Ureter (tissue), 1 donor: Measurements from ENCODE around the gene ABHD12. TPM values are rescaled to one million over a fixed set of nuclear protein-coding genes. Genes with fewer than 3 reads are reported as not detected.

Experiments
- DNase-seq: peaks from one replicate; pipeline ENCODE4 v3.0.0-alpha.2; 2020; ENCODE audit warnings: low spot score
- total RNA-seq: library from RNA; stranded (reverse); gene quantifications from one replicate; pipeline ENCODE4 v1.2.4, GENCODE V29; 2023
- donor health status: DM: yes; HTN: yes; CAD: no.

ABHD12 gene
- total RNA-seq, 1 donor from 2014 or later, result 105 TPM

- no peak for DNase-seq
Measured at GRCh38 chr20:25257756-25258475, 132.7 kb downstream of the ABHD12 start.

GRCh38 chr20:25257130-25257529 is 133.5 kb downstream of the ABHD12 start:
- no peak for DNase-seq

DNA sequence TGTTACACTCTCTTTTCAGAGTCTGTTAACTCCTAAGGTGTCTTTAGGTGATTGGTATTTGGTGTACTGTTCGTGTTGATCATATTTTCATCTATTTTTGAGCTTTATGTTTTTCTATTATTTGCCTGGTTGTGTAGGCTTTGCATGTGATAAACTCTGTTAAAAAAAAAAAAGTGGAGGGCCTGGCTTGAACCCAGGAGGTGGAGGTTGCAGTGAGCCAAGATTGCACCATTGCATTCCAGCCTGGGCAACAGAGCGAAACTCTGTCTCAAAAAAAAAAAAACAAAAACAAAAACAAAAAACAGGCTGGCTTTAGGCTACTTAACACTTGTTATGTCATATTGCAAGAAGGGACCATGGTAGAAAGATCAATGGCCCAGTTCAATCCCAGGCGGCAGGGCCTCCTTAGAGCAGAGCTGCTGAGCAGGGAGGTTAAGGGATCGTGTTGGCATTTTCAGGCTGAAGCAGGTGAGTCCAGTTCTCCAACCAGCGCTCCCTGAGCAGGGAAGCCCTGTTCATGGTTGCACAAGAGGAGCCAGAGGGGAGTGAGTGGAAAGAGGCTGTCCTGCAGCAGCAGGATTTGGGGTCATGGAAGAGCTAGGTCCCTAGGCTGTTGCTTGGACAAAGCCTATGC is 134.3 kb downstream of the ABHD12 start:
- DNase-seq, result no peak

DNA sequence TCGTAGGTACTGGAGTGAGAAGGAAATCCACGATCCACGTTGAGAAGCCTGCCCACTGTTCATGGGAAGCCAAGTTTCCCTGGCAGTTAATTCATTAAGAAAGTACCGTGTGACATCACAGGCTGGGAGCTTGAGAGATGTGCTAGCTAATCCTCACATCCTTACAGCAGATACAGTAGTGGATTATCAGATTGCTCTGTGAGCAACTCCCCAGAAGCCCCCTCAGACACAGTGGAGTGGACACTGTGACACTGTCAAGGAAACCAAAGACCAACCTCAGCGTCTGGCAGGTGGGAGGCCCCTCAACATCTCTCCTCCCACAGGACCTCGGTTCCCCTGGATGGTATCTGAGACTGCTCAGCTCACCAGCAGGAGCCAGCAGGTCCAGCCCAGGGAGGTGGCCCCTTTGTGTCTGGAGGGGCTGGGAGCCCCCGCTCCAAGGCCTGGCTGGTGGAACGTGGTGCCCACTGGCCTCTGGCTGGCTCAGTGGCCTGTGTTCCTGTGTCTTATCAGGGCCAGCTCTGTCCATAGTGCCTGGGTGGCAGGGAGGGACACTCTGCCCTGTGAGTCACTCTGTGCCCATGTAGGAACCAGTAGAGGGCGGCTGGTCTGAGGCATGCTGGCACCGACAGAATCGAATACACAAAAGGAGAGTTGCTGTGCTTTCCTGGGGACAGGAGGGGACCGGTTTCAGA is 135.5 kb downstream of the ABHD12 start:
- peak; percentile 75 for DNase-seq

DNA sequence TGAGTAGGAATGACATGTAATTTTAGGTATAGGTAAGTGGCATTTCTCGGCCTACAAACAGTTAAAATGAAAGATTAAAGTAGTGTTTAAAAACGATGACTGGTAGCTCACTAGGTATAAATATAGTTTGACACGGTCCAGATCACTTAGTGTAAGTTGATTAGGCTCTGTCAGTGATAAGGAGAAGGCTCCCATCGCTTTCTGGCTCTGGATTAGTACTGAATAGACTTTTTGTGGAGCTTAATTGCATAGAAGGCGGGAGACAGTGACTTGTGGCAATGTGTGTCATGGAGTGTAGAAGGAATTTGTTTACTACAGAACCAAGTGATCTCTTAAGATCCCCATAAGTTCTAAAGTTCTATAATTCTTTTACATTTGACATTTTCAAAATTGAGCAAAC is 136.1 kb downstream of the ABHD12 start:
- DNase-seq, result no peak

GRCh38 chr20:25253606-25254275 is 136.9 kb downstream of the ABHD12 start:
- DNase-seq, result peak; percentile 33

GRCh38 chr20:25252686-25253421 is 137.8 kb downstream of the ABHD12 start:
- DNase-seq, result peak; percentile 32

GRCh38 chr20:25252230-25252651 is 138.4 kb downstream of the ABHD12 start:
- DNase-seq, result peak; percentile 22

DNA sequence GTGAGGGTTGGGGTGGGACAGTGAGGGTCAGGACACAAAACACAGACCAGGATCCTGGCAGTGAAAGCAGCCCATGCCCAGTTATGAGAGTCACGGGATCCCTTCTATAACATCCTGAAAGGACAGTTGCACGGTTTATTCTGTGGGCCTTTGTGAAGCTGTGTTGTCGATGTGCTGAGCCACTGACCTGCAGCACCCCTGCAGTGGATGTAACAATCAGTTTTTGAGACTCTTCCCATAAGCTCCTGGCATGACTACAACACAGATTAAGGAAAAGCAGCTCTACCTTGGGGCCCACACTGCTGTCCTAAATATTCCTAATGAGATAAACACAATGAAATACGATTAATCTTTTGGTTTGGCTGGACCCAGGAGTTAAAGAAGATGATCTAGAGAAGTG is 139.1 kb downstream of the ABHD12 start:
- peak; percentile 36 for DNase-seq

GRCh38 chr20:25251019-25251418 is 139.6 kb downstream of the ABHD12 start:
- peak; percentile 15 for DNase-seq

- DNase-seq, result peak; percentile 27
Measured at GRCh38 chr20:25250508-25250907, 140.1 kb downstream of the ABHD12 start.

Other genes starting within 250 kb of the ABHD12 start
- 53.3 TPM for gene ENTPD6, start 195.1 kb downstream of the ABHD12 start, total RNA-seq
- gene PYGB, start 142.8 kb downstream of the ABHD12 start, total RNA-seq, result 109 TPM
- gene GINS1, start 16.8 kb upstream of the ABHD12 start, total RNA-seq, result 3.8 TPM
- 11.3 TPM for gene NINL, start 194.7 kb upstream of the ABHD12 start, total RNA-seq
- 5.1 TPM for gene NANP, start 233.2 kb upstream of the ABHD12 start, total RNA-seq